Middle frontal gyrus (tissue), 1 donor: Measurements from ENCODE around the gene FNBP1L.

Experiments
- DNase-seq: peaks from one replicate; pipeline ENCODE4 v3.0.0-alpha.2; 2015; ENCODE audit warnings: low spot score; ENCODE audit errors: extremely low spot score

Gene FNBP1L

GRCh38 chr1:93569489-93569888, 121.6 kb downstream of the FNBP1L start:
- DNase-seq: no peak

GRCh38 chr1:93571623-93572310, 123.8 kb downstream of the FNBP1L start:
- no peak for DNase-seq

GRCh38 chr1:93573940-93574469, 126.1 kb downstream of the FNBP1L start:
- DNase-seq: no peak

GRCh38 chr1:93574511-93574910, 126.6 kb downstream of the FNBP1L start:
- DNase-seq: no peak

GRCh38 chr1:93574991-93575390, 127.1 kb downstream of the FNBP1L start:
- DNase-seq: no peak

GRCh38 chr1:93575621-93576284, 127.8 kb downstream of the FNBP1L start:
- DNase-seq: no peak

GRCh38 chr1:93576346-93576745, 128.4 kb downstream of the FNBP1L start:
- no peak for DNase-seq

- no peak for DNase-seq
Observed at GRCh38 chr1:93576746-93577145, 128.8 kb downstream of the FNBP1L start.

- no peak for DNase-seq
Observed at GRCh38 chr1:93577536-93578432, 129.9 kb downstream of the FNBP1L start.

GRCh38 chr1:93578433-93578830, 130.5 kb downstream of the FNBP1L start:
- no peak for DNase-seq

- no peak for DNase-seq
Observed at GRCh38 chr1:93578911-93579825, 131.2 kb downstream of the FNBP1L start.

- DNase-seq: no peak
Observed at GRCh38 chr1:93579891-93580290, 132.0 kb downstream of the FNBP1L start.

- DNase-seq: no peak
Observed at GRCh38 chr1:93581917-93582850, 134.3 kb downstream of the FNBP1L start.

- no peak for DNase-seq
Observed at GRCh38 chr1:93584261-93585003, 136.5 kb downstream of the FNBP1L start.

GRCh38 chr1:93585059-93585966, 137.4 kb downstream of the FNBP1L start:
- DNase-seq: no peak

- DNase-seq: no peak
Observed at GRCh38 chr1:93587354-93587753, 139.4 kb downstream of the FNBP1L start.

- no peak for DNase-seq
Observed at GRCh38 chr1:93588206-93588605, 140.3 kb downstream of the FNBP1L start.

- DNase-seq: no peak
Observed at GRCh38 chr1:93588955-93589354, 141.0 kb downstream of the FNBP1L start.
